Brain microvascular endothelial cell (primary cell): ENCODE measurements around the gene TMEM204.

ENCODE experiments used
- DNase-seq: peaks from one replicate; pipeline ENCODE4 v3.0.0-alpha.2; 2020
- H3K27ac ChIP-seq: fragments of 250-450 bp; sonication (Bioruptor Pico); 2 replicates; pipeline ENCODE4 v1.5.1; 2020; ENCODE audit warnings: mild to moderate bottlenecking, moderate library complexity
- H3K27me3 ChIP-seq: fragments of 250-450 bp; sonication (Bioruptor Pico); replicated peaks from 2 replicates; pipeline ENCODE4 v1.5.1; 2020; ENCODE audit warnings: mild to moderate bottlenecking
- H3K36me3 ChIP-seq: fragments of 250-450 bp; sonication (Bioruptor Pico); replicated peaks from 2 replicates; pipeline ENCODE4 v1.5.1; 2020; ENCODE audit warnings: mild to moderate bottlenecking
- H3K4me3 ChIP-seq: 2 replicates; pipeline ENCODE4 v1.5.1; 2011; ENCODE audit warnings: low read depth, mild to moderate bottlenecking, control low read depth, low read length, moderate library complexity
- in situ Hi-C: cut with HindIII; loops from 2 replicates; pipeline ENCODE4 v1.10.0; 2017; ENCODE audit warnings: low sequenced_read_pairs, low pct_ligation_motif_present
- TF ChIP-seq, protein P1 (sequence below): IDR thresholded peaks from 2 replicates; pipeline ENCODE4 v1.5.1; 2011; ENCODE audit warnings: low read depth, mild to moderate bottlenecking, moderate library complexity, low read length, control low read depth, inconsistent platforms; ENCODE audit errors: missing control alignments

TMEM204 gene

DNA sequence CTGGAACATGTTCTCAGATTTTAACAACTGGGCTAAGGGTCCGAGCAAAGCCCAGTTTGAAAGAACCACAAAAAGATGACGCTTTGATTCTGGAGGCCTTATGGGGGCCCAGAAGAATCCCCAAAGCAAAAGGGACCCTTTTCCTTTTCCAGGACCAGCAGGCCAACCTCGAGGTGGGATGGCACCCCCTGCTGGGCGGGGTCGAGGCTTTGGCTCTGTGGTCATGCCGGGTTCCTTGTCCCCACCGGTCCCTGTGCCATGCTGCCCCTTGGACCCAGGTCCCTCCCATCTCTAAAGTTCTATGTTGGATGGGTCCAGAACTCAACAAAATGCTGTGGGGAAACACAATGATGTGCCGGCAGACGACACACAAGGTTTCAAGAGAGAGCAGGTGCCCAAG lies 30.9 kb downstream of the TMEM204 start:
- in situ Hi-C loops, result no loop called here
- Histone ChIP-seq H3K27ac (no peak overlapping the region), H3K27me3 (no peaks in the 10 kb centered on the region), H3K4me3 (no peak overlapping the region), H3K36me3 (peaks cover under 1% of the 10 kb centered on the region)
- no peak for DNase-seq
- TF ChIP-seq, protein P1, sequence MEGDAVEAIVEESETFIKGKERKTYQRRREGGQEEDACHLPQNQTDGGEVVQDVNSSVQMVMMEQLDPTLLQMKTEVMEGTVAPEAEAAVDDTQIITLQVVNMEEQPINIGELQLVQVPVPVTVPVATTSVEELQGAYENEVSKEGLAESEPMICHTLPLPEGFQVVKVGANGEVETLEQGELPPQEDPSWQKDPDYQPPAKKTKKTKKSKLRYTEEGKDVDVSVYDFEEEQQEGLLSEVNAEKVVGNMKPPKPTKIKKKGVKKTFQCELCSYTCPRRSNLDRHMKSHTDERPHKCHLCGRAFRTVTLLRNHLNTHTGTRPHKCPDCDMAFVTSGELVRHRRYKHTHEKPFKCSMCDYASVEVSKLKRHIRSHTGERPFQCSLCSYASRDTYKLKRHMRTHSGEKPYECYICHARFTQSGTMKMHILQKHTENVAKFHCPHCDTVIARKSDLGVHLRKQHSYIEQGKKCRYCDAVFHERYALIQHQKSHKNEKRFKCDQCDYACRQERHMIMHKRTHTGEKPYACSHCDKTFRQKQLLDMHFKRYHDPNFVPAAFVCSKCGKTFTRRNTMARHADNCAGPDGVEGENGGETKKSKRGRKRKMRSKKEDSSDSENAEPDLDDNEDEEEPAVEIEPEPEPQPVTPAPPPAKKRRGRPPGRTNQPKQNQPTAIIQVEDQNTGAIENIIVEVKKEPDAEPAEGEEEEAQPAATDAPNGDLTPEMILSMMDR, result peak; percentile 48

DNA sequence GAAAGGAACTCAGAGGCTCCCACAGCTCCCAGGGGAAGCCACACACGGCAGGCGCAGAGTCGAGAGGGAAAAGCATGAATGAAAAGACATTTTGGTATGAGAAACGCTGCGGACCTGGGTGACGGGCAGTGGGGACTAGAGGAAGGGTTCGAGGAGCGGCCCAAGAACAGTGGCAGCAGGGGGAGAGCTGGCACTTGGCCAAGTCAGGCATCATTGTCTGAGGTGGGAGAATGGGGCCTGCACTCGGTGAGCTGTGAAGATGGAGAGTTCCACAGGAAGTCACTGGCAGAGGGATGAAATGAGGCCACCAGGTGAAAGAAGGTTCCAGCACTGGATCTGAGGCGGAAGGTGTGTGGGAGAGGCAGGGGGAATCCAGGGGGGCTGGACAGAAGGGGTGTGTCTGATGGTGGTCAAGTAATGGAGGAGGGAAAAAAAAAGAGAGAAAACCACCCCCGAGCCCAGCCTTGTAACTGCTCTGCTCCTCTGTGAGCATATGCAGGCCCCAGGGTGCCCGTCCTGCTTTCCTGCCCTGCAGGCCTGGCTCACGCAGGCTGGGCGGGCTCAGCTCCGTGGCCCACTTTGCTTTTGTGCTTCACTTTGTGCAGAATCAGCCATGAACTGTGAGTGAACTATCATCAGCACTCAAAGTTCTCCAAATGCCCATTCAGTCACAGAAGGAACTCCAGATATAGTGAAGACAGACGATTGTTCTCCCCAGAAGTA lies 31.8 kb downstream of the TMEM204 start:
- Histone ChIP-seq H3K27me3 (no peaks in the 10 kb centered on the region), H3K27ac (no peak overlapping the region), H3K36me3 (no peaks in the 10 kb centered on the region), H3K4me3 (no peak overlapping the region)
- in situ Hi-C loops, result no loop called here
- TF ChIP-seq, protein P1, result no peak
- DNase-seq, result no peak

DNA sequence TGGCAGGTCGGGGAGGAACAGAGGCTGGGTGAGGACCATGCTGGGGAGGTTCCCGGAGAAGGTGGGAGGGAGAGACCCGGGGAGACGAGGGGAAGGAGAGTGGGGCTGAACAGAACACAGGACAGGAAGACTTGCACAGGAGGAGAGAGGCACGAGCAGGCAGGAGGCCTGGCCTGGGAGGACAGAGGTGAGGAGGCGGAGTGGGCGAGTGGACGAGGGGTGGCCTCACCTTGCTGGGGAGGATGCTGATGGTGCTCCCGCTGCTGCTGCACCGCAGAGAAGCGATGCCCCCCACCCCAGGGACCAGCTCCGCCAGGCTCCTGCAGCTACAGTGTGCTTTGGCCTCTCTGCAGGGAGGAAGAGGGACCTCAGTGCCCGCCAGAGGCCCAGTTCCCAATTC lies 34.5 kb downstream of the TMEM204 start:
- Histone ChIP-seq H3K27ac (no peak overlapping the region), H3K4me3 (no peak overlapping the region), H3K36me3 (no peaks in the 10 kb centered on the region), H3K27me3 (no peaks in the 10 kb centered on the region)
- in situ Hi-C loops, result no loop called here
- TF ChIP-seq, protein P1, result no peak
- no peak for DNase-seq

DNA sequence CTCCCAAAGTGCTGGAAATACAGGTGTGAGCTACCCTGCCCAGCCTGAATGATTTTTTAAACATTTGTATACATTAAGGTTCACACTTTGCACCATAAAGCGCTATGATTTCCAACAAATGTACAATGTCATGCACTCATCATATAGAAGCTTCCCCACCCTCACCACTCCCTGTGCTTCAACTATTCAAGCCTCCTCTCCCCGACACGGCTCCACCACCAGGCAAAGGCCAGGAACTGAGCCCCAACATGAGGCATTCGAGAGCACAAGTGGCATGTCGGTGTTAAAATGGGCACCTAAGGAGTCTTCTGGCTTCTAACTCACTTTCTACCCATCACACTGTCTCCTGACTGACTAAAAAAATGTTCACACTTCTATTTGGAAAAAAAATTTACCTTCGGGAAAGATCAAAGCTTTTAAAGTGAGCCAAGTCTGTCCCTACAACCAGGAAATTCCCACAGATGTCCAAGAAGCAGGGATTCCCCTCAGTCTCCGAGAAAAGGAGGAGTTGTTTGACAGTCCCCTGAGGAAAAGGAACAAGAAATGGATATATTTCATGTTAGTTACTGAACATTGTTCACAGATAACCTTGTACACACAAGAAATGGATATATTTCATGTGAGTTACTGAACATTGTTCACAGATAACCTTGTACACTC lies 37.7 kb downstream of the TMEM204 start:
- no peaks in the 10 kb centered on the region for H3K27me3 ChIP-seq
- no peak overlapping the region for H3K4me3 ChIP-seq
- TF ChIP-seq, protein P1, result no peak
- no peaks in the 10 kb centered on the region for H3K36me3 ChIP-seq
- no peak overlapping the region for H3K27ac ChIP-seq
- in situ Hi-C loops, result no loop called here
- DNase-seq, result no peak

DNA sequence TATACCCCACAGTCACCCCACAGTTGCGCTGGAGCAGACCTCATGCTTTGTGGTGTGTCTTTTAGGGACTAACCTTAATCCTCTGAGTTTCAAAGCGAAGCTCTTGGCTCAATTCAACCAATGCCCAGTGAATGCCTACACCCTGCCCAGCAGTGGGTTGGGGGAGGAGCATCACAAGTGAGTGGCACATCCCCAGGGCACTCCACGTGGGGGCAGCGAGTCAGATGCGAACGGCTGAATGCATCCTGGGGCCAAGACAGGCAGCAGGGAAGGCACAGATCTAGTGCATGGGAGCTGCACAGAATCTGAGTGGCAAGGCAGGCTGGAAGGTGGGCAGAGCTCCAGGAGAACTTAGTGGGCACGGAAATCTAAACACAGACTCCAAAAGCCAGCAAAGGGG lies 39.2 kb downstream of the TMEM204 start:
- H3K27ac ChIP-seq, result no peak overlapping the region
- H3K36me3 ChIP-seq, result no peaks in the 10 kb centered on the region
- H3K27me3 ChIP-seq, result no peaks in the 10 kb centered on the region
- DNase-seq, result no peak
- in situ Hi-C loops, result no loop called here
- no peak overlapping the region for H3K4me3 ChIP-seq
- TF ChIP-seq, protein P1, result no peak
